Ovary (tissue), 9 donors: ENCODE results near the gene RD3L. TPM values are rescaled to one million over a fixed set of nuclear protein-coding genes. Genes with fewer than 3 reads are reported as not detected.

Source experiments
- DNase-seq, 5 donors: peaks; one replicate each; pipeline ENCODE4 v3.0.0-alpha.2; 2019 to 2020
- H3K27ac ChIP-seq, 2 donors: fragments of 200-600 bp; one replicate each; pipeline versions ENCODE4 v1.5.1 to v1.8.0; 2019 to 2022
- H3K27me3 ChIP-seq: fragments of 200-600 bp; one replicate; pipeline ENCODE4 v1.8.0; 2022
- H3K36me3 ChIP-seq: fragments of 200-600 bp; sonication (generic); one replicate; pipeline ENCODE4 v1.5.1; 2019
- H3K4me1 ChIP-seq: one replicate; pipeline ENCODE4 v1.8.1; 2013; ENCODE audit warnings: mild to moderate bottlenecking, moderate library complexity; ENCODE audit not compliant: insufficient read depth
- H3K4me3 ChIP-seq: fragments of 200-600 bp; sonication (generic); one replicate; pipeline ENCODE4 v1.5.1; 2017
- H3K9me3 ChIP-seq, 2 donors: fragments of 200-600 bp in 1 of 2; sonication (generic) in 1 of 2; one replicate each; pipeline versions ENCODE4 v1.5.1 to v1.8.1; 2013 to 2019; ENCODE audit warnings: mild to moderate bottlenecking in 1 of 2, moderate library complexity in 1 of 2
- EP300 ChIP-seq: sonication (generic); formaldehyde crosslinking; IDR thresholded peaks from one replicate; pipeline ENCODE4 v1.6.1; 2017; ENCODE audit warnings: antibody characterized with exemption
- POLR2A ChIP-seq: fragments of 450-650 bp; IDR thresholded peaks from one replicate; pipeline ENCODE4 v1.6.1; 2017; ENCODE audit warnings: antibody characterized with exemption, mild to moderate bottlenecking, moderate library complexity
- WGBS, 3 donors: extraction: QIAGEN DNeasy Blood & Tissue Kit in 1 of 3; methylation state at CpG; one replicate each; pipeline versions ENCODE4 v1.1.5 to v1.1.7; 2013 to 2017; 5-methylcytosine and 5-hydroxymethylcytosine counted together
- intact Hi-C, 4 donors: fragments of 100-400 bp; cut with DNase I; formaldehyde crosslinking; loops; one replicate each; pipeline versions ENCODE4 v1.11.0 to v1.15.1; 2022 to 2023
- polyA plus RNA-seq, 2 donors: library from polyadenylated mRNA; stranded (reverse); fragments of 200-250 nt in 1 of 2; fragments of 350-450 nt in 1 of 2; fragmentation: Illumina TruSeq in 1 of 2; extraction: RNeasy Lipid Tissue Mini Kit (QIAGEN cat#74804) in 1 of 2; gene quantifications; one replicate each; pipeline ENCODE4 v1.2.3, GENCODE V29; 2013 to 2014
- total RNA-seq, 7 donors: library from RNA; depleted of rRNA in 2 of 7; stranded (reverse); fragments of >200 nt in 2 of 7; fragmentation: NEBNext Ultra II Directional in 3 of 7; extraction: Animal tissue kit (Norgen Biotek cat#: 25700) in 3 of 7; gene quantifications; one replicate each; pipeline versions ENCODE4 v1.1.0 to v1.2.4, GENCODE V29; 2016 to 2023
- TF ChIP-seq, protein P1 (sequence below), 3 donors: fragments of 450-650 bp in 2 of 3; fragments of 200-600 bp in 1 of 3; IDR thresholded peaks; one replicate each; pipeline versions ENCODE4 v1.5.1 to v1.8.0; 2016 to 2022; ENCODE audit warnings: antibody characterized with exemption in 3 of 3, mild to moderate bottlenecking in 1 of 3
- donor health status: DM: no; HTN: no; CAD: no; lungs with moderate emphysema.
- donor health status: DM: no; HTN: no; CAD: no.
- donor health status: Bipolar disorder and iron deficiency.
- donor health status: DM: yes; HTN: yes; CAD: no.
- donor health status: DM: no; HTN: no; CAD: no.
- donor health status: DM: yes; HTN: yes; CAD: no.

The RD3L gene
- total and polyA plus RNA-seq, 9 donors: not detected

DNA sequence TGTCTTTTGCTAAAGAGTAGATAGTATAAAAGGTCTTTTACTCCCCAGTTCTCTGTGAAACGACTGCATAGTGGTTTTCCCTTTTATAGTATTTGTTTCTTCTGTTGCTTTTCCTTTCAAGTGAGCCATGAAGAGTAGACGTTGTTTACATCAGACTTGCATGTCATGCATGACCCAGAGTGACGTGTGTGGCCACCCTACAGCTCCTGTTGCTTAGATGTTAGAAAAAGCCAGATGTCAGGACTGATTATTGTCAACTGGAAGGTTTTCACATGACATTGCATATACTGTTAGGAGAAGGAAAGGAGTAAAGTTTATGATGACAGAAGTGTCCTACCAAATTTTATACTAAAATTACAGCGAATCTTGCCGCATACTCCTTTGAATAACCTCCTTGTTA, 1.3 kb upstream of the RD3L start:
- Histone ChIP-seq H3K27ac (no peak overlapping the region), H3K9me3 (no peaks in the 10 kb centered on the region), H3K27me3 (no peaks in the 10 kb centered on the region), H3K4me3 (no peak overlapping the region), H3K36me3 (no peaks in the 10 kb centered on the region), H3K4me1 (no peaks in the 10 kb centered on the region)
- WGBS, 3 donors: 46 to 58% (median 55%) methylated on average over 5 of the region's 5 CpGs
- TF ChIP-seq EP300: no peak
- TF ChIP-seq, protein P1, sequence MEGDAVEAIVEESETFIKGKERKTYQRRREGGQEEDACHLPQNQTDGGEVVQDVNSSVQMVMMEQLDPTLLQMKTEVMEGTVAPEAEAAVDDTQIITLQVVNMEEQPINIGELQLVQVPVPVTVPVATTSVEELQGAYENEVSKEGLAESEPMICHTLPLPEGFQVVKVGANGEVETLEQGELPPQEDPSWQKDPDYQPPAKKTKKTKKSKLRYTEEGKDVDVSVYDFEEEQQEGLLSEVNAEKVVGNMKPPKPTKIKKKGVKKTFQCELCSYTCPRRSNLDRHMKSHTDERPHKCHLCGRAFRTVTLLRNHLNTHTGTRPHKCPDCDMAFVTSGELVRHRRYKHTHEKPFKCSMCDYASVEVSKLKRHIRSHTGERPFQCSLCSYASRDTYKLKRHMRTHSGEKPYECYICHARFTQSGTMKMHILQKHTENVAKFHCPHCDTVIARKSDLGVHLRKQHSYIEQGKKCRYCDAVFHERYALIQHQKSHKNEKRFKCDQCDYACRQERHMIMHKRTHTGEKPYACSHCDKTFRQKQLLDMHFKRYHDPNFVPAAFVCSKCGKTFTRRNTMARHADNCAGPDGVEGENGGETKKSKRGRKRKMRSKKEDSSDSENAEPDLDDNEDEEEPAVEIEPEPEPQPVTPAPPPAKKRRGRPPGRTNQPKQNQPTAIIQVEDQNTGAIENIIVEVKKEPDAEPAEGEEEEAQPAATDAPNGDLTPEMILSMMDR (IDR thresholded peaks at IDR 0.05): no peak
- no peak for TF ChIP-seq POLR2A
- intact Hi-C loops: no loop called here
- no peak for DNase-seq

DNA sequence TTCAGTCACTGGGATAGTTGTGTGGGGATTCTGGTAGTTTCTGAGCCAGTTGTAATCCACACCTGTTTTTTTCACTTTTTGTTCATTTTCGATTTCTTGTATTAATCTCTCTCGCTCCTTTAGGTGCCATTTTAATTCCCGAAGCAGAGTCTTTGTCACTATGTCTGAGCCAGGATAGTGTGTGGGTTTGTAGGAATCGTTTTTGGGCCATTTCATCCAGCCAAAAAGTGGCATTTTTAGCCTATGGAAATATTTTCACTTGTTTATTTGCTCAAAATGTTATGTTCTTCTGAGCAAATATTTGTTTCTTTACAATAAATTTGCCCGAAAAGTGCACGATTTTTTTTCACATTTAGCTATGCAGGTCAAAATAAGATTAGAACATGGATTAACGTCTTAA, 867 bp downstream of the RD3L start:
- 75 to 76% (median 75%) methylated on average over 7 of the region's 7 CpGs for WGBS, 3 donors
- no peak overlapping the region for H3K27ac ChIP-seq
- no peaks in the 10 kb centered on the region for H3K36me3 ChIP-seq
- no peak for DNase-seq
- no peaks in the 10 kb centered on the region for H3K27me3 ChIP-seq
- intact Hi-C loops: no loop called here
- no peaks in the 10 kb centered on the region for H3K4me1 ChIP-seq
- H3K9me3 ChIP-seq: no peaks in the 10 kb centered on the region
- H3K4me3 ChIP-seq: no peak overlapping the region
- TF ChIP-seq, protein P1 (IDR thresholded peaks at IDR 0.05): no peak
- TF ChIP-seq EP300 (no peak), POLR2A (no peak)

DNA sequence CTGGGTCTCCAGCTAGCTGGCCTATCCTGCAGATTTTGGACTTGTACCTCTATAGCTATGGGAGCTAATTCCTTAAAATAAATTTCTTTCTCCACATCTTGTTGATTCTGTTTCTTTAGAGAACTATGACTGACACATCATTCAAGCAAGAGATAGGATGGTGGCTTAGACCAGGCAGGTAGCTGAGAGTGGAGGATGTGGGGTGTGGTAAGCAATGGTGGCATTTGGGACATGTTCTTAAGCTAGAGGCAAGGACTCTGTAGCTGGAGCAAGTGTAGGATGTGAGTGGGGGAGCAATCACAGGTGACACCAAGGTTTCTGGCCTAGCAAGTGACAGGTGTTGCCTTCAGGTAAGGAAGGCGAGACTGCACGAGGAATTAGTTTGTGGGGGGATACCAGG, 7.2 kb downstream of the RD3L start:
- no peak overlapping the region for H3K4me3 ChIP-seq
- TF ChIP-seq, protein P1 (IDR thresholded peaks at IDR 0.05): no peak
- TF ChIP-seq POLR2A (no peak), EP300 (no peak)
- 79 to 88% (median 88%) methylated on average over 2 of the region's 2 CpGs for WGBS, 3 donors
- DNase-seq: no peak
- no peaks in the 10 kb centered on the region for H3K27me3 ChIP-seq
- no peaks in the 10 kb centered on the region for H3K4me1 ChIP-seq
- no peak overlapping the region for H3K27ac ChIP-seq
- no peaks in the 10 kb centered on the region for H3K36me3 ChIP-seq
- intact Hi-C loops: no loop called here
- no peaks in the 10 kb centered on the region for H3K9me3 ChIP-seq

DNA sequence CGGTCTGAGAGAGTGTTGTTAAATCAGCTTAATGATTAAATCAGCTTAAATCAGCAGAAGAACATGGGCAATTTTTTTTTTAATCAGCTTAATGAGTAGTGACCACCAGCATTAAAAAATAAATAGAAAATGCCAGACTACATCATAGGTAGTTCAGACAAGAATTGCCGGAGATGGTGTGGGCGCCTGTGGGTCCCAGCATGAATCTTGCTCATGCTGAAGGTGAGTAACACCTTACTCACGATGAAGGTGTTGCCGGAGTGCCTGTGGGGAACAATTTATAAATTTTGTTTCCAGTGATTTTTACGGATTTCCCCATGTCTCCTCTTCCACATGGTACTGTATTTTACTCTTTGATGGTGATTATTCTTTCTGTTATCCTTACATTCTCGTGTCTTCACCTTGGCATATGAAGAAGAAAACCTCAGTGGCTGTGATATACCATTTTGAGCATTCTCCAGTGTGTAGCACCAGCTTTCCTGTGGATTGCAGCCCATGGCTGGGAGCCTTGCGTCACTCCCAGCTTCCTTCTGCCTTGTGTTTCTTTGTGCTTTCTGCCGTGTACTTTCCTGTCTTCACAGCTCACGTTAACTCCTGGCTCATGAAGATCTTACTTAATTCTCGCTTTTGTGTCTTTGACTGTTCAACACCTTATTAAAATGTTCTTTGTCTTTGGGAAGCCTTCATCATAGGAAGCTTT, 9.4 kb downstream of the RD3L start:
- intact Hi-C loops: no loop called here
- Histone ChIP-seq H3K4me1 (no peaks in the 10 kb centered on the region), H3K27me3 (no peaks in the 10 kb centered on the region), H3K27ac (no peak overlapping the region), H3K9me3 (no peaks in the 10 kb centered on the region), H3K4me3 (no peak overlapping the region), H3K36me3 (no peaks in the 10 kb centered on the region)
- TF ChIP-seq, protein P1 (IDR thresholded peaks at IDR 0.05): no peak
- TF ChIP-seq EP300 (no peak), POLR2A (no peak)
- no peak for DNase-seq
- 75 to 81% (median 81%) methylated on average over 11 of the region's 11 CpGs for WGBS, 3 donors
